NCI-H2081 treated with DMSO at 0.1 percent for 48 hours (cell line): ENCODE data around the gene GATA3.

Experiments
- DNase-seq: peaks from one replicate; lab custom pipeline; 2025; lab: John Stamatoyannopoulos, UW

Gene GATA3

GRCh38 chr10:8051109-8051821, 3.2 kb upstream of the GATA3 start:
- DNase-seq, result no peak

- no peak for DNase-seq
Measured at GRCh38 chr10:8051851-8052257, 2.6 kb upstream of the GATA3 start.

- no peak for DNase-seq
Measured at GRCh38 chr10:8052341-8052955, 2.0 kb upstream of the GATA3 start.

- no peak for DNase-seq
Measured at GRCh38 chr10:8052956-8053445, 1.5 kb upstream of the GATA3 start.

DNA sequence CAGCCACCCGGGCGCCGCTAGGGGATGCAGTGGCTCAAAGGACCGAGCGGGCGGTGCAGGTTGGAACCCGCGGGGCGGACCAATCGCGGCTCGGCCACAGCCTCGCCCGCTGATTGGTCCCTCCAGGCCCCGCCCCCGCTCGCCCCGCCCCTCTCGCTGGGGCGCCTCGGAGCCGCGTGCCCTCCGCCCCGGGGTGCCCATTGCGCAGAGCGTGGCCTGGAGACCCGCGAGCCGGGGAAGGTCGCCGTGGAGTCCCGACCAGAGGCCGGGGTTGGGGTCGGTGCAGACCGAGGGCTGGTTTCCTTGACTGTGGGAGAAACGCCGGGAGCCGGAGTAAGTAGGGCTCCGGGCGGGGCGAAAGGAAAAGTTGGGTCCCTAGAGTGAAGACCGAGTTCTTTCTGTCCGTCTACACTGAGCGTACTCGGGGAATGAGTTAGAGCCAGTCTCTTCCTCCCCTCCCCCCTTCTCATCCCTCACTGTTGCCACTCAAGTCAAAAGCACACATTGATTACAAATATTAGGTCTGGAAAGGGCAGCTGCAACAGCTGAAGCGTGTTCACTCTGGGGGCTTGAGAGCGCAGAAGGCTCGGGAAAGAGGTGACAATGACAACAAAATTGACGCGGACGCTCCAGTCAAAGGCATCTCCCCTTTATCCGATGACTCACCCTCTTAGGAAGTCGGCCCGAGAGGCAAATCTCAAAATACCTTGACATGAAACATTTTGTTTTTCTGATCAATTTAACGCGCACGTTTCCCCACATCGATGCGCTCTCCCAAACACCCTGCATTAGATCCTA, 843 bp upstream of the GATA3 start:
- DNase-seq, result no peak

DNA sequence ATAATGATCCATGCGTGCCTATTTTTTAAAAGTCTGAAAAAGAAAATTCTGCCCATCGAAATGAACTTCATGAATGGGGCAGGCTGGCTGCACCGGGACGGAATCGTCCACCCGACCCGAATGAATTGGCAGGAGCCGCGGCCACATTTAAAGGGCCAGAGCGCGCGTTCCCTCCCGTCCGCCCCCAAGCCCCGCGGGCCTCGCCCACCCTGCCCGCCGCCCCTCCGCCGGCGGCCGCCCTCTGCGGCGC, 319 bp upstream of the GATA3 start:
- DNase-seq, result no peak

DNA sequence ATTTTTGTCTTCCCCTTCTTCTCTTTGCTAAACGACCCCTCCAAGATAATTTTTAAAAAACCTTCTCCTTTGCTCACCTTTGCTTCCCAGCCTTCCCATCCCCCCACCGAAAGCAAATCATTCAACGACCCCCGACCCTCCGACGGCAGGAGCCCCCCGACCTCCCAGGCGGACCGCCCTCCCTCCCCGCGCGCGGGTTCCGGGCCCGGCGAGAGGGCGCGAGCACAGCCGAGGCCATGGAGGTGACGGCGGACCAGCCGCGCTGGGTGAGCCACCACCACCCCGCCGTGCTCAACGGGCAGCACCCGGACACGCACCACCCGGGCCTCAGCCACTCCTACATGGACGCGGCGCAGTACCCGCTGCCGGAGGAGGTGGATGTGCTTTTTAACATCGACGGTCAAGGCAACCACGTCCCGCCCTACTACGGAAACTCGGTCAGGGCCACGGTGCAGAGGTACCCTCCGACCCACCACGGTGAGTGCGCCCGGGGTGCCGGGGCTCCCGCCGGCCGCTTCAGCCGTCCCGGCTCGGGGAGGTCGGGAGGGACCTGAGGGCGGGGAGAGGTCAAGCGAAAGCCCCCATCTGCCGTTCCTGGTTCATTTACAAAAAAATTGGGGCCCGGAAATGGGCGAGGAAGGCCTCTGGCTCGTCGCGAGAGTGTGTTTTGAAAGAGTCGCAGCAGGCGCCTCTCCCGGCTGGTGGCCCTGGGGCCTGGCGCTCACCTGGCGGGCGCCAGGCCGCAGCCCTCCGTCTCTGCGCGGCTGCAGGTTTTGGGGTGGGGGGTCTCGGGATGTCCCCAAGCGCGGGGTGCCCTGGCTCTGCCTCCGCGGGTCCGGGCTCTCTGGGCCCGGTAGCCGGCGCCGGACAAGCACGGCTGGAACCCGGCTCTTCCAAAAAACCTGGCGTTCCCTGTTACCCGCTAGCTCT, 1.2 kb downstream of the GATA3 start:
- no peak for DNase-seq

DNA sequence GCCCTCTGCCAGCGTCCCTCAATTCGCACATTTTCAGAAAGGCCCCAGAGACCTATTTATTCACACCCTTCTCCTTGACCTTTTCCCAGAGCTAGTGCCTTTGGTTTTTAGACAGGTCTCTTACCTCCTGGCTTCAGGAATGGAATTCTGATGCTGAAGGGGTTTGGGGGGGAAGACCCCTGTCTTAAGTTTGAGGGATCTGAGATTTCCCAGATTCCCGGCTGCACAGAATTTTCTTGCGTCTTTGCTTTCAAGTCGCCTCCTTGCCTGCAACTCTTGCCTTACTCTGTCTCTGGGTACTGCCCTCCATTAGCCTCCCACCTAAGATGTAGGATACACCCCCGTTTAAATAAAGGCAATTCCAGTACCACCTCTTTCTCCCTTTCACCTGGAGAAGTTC, 1.9 kb downstream of the GATA3 start:
- no peak for DNase-seq

DNA sequence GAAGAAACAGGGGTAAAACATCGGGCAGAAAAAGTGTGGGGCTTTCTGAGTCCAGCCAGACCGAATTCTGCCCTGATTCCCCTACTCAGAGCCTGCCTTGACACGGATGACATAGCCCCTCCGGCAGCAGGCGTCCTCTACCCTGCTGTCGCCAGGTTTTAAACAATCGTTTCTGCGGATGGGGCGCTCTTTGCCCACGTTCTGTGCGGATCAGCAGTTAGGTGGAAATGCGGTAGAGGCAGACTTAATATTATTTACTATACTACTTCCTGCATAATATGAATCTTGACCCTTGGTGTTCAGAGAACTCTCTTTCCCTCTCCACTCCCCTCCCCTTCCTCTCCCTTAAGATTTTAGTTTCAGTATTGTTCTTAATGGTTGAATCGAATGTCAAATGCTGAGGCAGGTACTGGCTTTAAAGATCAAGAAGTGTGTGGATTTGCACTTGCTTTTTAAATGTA, 2.4 kb downstream of the GATA3 start:
- DNase-seq, result no peak

DNA sequence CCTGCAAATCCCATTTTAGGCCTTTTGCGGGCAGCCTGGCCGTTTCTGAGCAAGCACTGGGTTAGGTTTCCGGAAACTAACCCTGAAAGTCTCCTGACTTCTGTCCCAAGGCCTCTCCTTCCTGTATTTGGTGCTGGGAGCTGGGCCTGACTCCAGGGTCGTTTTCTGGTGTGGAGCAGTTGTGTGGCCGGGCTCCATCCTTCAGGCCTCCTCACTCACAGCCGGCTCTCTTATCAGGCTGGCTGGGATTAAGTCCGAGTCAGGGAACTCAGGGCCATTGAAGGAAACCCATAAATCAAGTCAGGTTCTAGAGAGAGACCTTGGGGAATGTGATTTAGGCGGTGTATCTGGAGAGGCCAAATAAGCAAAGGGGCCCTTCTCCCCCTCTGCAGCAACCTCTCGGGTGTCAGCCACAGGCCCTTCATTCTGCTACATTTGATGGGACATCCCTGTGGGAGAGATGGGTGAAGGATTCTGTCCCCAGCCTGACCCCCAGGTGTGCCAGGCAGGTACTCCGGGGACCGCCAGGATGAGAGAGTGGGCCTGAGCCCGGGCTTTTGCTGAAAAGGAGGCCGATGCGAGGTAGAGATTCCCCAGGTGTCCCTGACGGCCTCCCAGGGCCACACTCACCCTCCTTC, 3.3 kb downstream of the GATA3 start:
- DNase-seq, result no peak

DNA sequence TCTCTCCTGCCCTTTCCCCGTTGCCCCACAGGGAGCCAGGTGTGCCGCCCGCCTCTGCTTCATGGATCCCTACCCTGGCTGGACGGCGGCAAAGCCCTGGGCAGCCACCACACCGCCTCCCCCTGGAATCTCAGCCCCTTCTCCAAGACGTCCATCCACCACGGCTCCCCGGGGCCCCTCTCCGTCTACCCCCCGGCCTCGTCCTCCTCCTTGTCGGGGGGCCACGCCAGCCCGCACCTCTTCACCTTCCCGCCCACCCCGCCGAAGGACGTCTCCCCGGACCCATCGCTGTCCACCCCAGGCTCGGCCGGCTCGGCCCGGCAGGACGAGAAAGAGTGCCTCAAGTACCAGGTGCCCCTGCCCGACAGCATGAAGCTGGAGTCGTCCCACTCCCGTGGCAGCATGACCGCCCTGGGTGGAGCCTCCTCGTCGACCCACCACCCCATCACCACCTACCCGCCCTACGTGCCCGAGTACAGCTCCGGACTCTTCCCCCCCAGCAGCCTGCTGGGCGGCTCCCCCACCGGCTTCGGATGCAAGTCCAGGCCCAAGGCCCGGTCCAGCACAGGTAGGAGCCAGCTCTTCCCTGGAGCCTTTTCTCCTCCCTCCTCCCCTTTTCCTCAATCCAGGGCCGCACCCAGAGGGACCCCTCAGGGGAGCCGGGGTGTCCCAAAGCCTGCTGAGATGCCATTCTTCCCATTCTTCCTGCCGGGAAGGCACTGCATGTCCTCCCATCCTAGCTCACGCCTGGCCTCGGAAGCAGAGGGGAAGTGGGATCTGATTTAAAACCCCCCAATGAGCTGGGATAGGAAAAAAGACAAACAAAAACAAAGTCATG, 4.0 kb downstream of the GATA3 start:
- DNase-seq, result no peak

- DNase-seq, result no peak
Measured at GRCh38 chr10:8059191-8059936, 4.9 kb downstream of the GATA3 start.

DNA sequence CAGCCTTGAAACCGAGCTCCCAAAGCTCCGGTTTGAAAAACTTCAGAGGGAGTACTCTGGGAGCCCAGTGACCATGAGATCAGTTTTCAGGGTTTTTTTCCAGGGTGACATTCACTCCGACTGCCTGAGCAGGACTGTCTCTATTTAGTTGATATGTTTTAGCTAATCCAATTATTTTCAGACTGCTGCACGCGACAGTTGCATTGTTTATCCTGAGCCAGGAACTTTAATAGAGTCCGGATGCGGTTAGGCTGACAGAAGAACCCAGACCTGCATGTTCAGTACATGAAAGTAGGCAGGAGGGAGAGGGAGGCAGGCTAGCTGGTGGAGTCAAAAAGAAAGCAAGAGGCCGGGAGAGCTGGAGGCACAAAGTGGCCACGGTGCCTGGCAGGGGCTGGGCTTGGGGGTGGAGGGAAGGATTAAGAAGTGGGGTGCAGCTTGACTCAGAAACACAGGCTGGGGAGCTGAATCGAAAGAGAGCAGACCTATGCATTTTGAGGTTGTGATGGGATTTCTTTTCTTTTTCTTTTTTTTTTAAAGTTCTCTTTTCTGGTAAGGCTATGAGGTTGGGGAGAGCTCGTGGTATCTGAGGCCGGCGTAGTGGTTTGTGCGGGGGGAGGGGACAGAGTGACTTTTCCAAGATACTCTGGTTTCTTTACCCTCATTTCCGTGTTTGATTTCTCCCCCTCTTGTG, 5.7 kb downstream of the GATA3 start:
- no peak for DNase-seq

GRCh38 chr10:8060704-8061121, 6.2 kb downstream of the GATA3 start:
- DNase-seq, result no peak

DNA sequence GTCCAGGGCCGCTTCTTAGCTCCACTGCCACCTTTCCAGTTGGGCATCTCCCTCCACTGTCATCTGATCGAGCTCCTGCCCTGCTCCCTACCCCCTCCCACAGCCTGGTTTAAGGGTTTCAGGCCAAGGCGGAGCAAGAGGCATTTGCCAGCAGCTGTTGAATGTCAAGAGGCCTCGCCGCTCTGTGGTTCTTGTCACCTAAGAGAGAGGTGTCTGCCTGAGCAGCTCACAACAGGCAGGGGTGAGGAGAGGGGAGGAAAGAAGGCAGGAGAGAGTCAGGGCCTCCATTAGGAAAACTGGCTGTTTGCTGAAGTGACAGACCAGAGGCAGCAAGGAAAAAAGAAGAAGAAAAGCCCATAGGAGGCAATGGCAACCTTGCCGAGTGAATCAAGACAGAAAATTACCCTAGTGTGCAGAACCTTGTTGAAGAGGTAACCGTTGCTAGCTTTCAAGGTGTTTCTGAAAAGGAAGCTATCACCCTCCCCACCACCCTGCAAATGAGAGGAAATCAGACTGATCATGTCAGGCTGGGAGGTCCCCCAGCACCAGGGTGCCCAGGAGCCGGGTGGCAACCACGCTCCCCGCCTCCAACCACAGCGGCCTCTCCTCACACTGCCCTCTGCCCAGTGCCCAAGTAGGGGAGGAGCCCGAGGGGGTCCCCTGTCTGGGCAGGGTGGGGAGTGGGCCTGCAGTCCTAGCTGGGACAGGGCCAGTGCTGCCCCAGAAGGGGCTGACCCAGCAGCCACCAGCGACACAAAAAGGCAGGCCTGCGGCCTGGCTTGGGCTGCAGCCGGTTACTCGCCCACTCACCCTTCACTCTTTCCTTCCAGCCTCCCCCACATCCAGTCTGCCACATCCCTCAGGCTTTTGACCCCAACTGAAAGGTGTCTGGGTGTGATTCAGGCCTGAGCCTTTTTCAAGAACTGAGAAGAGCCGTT, 7.1 kb downstream of the GATA3 start:
- no peak for DNase-seq

- no peak for DNase-seq
Measured at GRCh38 chr10:8063128-8063908, 8.8 kb downstream of the GATA3 start.

- DNase-seq, result no peak
Measured at GRCh38 chr10:8063935-8064334, 9.4 kb downstream of the GATA3 start.
